Measurements from ENCODE around the gene PRKCZ. TPM values are rescaled to one million over a fixed set of nuclear protein-coding genes. Genes with fewer than 3 reads are reported as not detected.

Gene PRKCZ
- total RNA-seq, 1 donor from 2014 or later, result 1.3 TPM

- no peak overlapping the region for H3K4me3 ChIP-seq
- intact Hi-C loops (cut with DNase I), result no loop called here
- peaks cover 0 to 3% of the 10 kb centered on the region in 2 donors for H3K4me1 ChIP-seq
- H3K9me3 ChIP-seq, result no peaks in the 10 kb centered on the region
- DNase-seq (ENCODE audit: low spot score in 2 of 2), result no peak
- TF ChIP-seq, protein P1, sequence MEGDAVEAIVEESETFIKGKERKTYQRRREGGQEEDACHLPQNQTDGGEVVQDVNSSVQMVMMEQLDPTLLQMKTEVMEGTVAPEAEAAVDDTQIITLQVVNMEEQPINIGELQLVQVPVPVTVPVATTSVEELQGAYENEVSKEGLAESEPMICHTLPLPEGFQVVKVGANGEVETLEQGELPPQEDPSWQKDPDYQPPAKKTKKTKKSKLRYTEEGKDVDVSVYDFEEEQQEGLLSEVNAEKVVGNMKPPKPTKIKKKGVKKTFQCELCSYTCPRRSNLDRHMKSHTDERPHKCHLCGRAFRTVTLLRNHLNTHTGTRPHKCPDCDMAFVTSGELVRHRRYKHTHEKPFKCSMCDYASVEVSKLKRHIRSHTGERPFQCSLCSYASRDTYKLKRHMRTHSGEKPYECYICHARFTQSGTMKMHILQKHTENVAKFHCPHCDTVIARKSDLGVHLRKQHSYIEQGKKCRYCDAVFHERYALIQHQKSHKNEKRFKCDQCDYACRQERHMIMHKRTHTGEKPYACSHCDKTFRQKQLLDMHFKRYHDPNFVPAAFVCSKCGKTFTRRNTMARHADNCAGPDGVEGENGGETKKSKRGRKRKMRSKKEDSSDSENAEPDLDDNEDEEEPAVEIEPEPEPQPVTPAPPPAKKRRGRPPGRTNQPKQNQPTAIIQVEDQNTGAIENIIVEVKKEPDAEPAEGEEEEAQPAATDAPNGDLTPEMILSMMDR (IDR thresholded peaks at IDR 0.05), result no peak
- no peaks in the 10 kb centered on the region for H3K36me3 ChIP-seq
- peaks cover 25% of the 10 kb centered on the region for H3K27me3 ChIP-seq
- no peak overlapping the region for H3K27ac ChIP-seq
Observed at GRCh38 chr1:2018217-2019171, 31.7 kb upstream of the PRKCZ start.

DNA sequence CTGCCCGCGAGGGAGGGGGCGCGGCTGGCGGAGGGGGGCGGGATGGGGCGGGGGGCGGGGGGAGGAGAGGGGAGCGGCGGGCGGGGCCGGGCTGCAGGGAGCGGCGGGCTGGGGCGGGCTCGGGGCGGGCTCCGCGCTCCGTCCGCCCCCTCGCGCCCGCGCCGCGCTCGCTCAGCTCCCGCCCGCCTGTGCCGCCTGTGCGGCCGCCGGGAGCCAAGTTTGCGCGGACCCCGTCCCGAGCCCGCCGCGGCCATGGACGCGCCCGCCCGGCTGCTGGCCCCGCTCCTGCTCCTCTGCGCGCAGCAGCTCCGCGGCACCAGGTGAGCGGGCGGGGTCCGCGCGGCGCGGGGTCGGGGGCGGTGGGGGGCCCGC lies 31.1 kb upstream of the PRKCZ start, which contains the start of gene GABRD:
Gene GABRD (plus strand): TSS at position 174 of the 372 bp plus-strand sequence. CDS start 79 bp downstream, at position 253.
- H3K4me3 ChIP-seq, result peak within 1 kb of the TSS; percentile 14 to 30

GRCh38 chr1:2019571-2020309 lies 30.5 kb upstream of the PRKCZ start:
- intact Hi-C loops (cut with DNase I), result no loop called here
- H3K36me3 ChIP-seq, result no peaks in the 10 kb centered on the region
- no peak overlapping the region for H3K27ac ChIP-seq
- TF ChIP-seq, protein P1 (IDR thresholded peaks at IDR 0.05), result no peak
- peak overlapping the region; percentile 14 to 30 for H3K4me3 ChIP-seq
- peaks cover 0 to 3% of the 10 kb centered on the region in 2 donors for H3K4me1 ChIP-seq
- peaks cover 25% of the 10 kb centered on the region for H3K27me3 ChIP-seq
- no peaks in the 10 kb centered on the region for H3K9me3 ChIP-seq
- DNase-seq (ENCODE audit: low spot score in 2 of 2), result no peak

More for the DNA sequence above, 31.1 kb upstream of the PRKCZ start, which contains the start of gene GABRD:
- no peak within 1 kb of the TSS for H3K27ac ChIP-seq
- DNase-seq (ENCODE audit: low spot score in 2 of 2), result no peak
- TF ChIP-seq, protein P1 (IDR thresholded peaks at IDR 0.05), result no peak
- peaks cover 25% of the 10 kb centered on the region for H3K27me3 ChIP-seq
- intact Hi-C loops (cut with DNase I), result no loop called here
- no peaks in the 10 kb centered on the region for H3K36me3 ChIP-seq
- H3K4me1 ChIP-seq, result peaks cover 0 to 3% of the 10 kb centered on the region in 2 donors
- H3K9me3 ChIP-seq, result no peaks in the 10 kb centered on the region

GRCh38 chr1:2020310-2020655 lies 29.9 kb upstream of the PRKCZ start:
- TF ChIP-seq, protein P1 (IDR thresholded peaks at IDR 0.05), result no peak
- Histone ChIP-seq H3K4me3 (no peak overlapping the region), H3K9me3 (no peaks in the 10 kb centered on the region), H3K36me3 (no peaks in the 10 kb centered on the region), H3K27me3 (peaks cover 25% of the 10 kb centered on the region), H3K27ac (no peak overlapping the region), H3K4me1 (peaks cover 0 to 3% of the 10 kb centered on the region in 2 donors)
- intact Hi-C loops (cut with DNase I), result no loop called here
- no peak for DNase-seq (ENCODE audit: low spot score in 2 of 2)

GRCh38 chr1:2021550-2021949 lies 28.7 kb upstream of the PRKCZ start:
- peaks cover 25% of the 10 kb centered on the region for H3K27me3 ChIP-seq
- no peak overlapping the region for H3K27ac ChIP-seq
- TF ChIP-seq, protein P1 (IDR thresholded peaks at IDR 0.05), result no peak
- intact Hi-C loops (cut with DNase I), result no loop called here
- no peaks in the 10 kb centered on the region for H3K36me3 ChIP-seq
- no peak overlapping the region for H3K4me3 ChIP-seq
- H3K4me1 ChIP-seq, result peaks cover 0 to 3% of the 10 kb centered on the region in 2 donors
- DNase-seq (ENCODE audit: low spot score in 2 of 2), result no peak
- H3K9me3 ChIP-seq, result no peaks in the 10 kb centered on the region

All from ascending aorta (tissue), 2 donors.